NCI-H226 (cell line): ENCODE measurements around the gene NUMB.
"Not testable (repeated sequence)": the region's sequence is repeated elsewhere in the genome, so short reads cannot be mapped to it uniquely, and the experiment has no call there.

Source experiments
- DNase-seq: peaks from one replicate; pipeline ENCODE4 v3.0.0-alpha.2; 2015

Gene NUMB

GRCh38 chr14:73403181-73403752, 55.1 kb downstream of the NUMB start:
- no peak for DNase-seq

- no peak for DNase-seq
Observed at GRCh38 chr14:73402579-73402978, 55.8 kb downstream of the NUMB start.

- no peak for DNase-seq
Observed at GRCh38 chr14:73397810-73398209, 60.5 kb downstream of the NUMB start.

- no peak for DNase-seq
Observed at GRCh38 chr14:73394317-73394716, 64.0 kb downstream of the NUMB start.

- no peak for DNase-seq
Observed at GRCh38 chr14:73393375-73393774, 65.0 kb downstream of the NUMB start.

- DNase-seq = no peak
Observed at GRCh38 chr14:73392329-73393257, 65.8 kb downstream of the NUMB start.

- DNase-seq = not testable (repeated sequence)
Observed at GRCh38 chr14:73387860-73388259, 70.5 kb downstream of the NUMB start.

- DNase-seq = no peak
Observed at GRCh38 chr14:73386342-73386741, 72.0 kb downstream of the NUMB start.

- not testable (repeated sequence) for DNase-seq
Observed at GRCh38 chr14:73385021-73385420, 73.3 kb downstream of the NUMB start.

GRCh38 chr14:73383356-73383755, 75.0 kb downstream of the NUMB start:
- DNase-seq = no peak

GRCh38 chr14:73381380-73382013, 76.8 kb downstream of the NUMB start:
- DNase-seq = no peak

GRCh38 chr14:73376585-73376984, 81.8 kb downstream of the NUMB start:
- DNase-seq = no peak

- DNase-seq = no peak
Observed at GRCh38 chr14:73375861-73376260, 82.5 kb downstream of the NUMB start.

- DNase-seq = no peak
Observed at GRCh38 chr14:73374218-73374617, 84.1 kb downstream of the NUMB start.

GRCh38 chr14:73372529-73372928, 85.8 kb downstream of the NUMB start:
- DNase-seq = no peak

GRCh38 chr14:73370561-73370960, 87.8 kb downstream of the NUMB start:
- no peak for DNase-seq

GRCh38 chr14:73369428-73369827, 88.9 kb downstream of the NUMB start:
- DNase-seq = no peak

GRCh38 chr14:73368616-73369015, 89.7 kb downstream of the NUMB start:
- no peak for DNase-seq

GRCh38 chr14:73365727-73366126, 92.6 kb downstream of the NUMB start:
- no peak for DNase-seq

- DNase-seq = no peak
Observed at GRCh38 chr14:73364559-73364958, 93.8 kb downstream of the NUMB start.

GRCh38 chr14:73359445-73359844, 98.9 kb downstream of the NUMB start:
- DNase-seq = no peak

- no peak for DNase-seq
Observed at GRCh38 chr14:73358187-73358586, 100.2 kb downstream of the NUMB start.

GRCh38 chr14:73349091-73349490, 109.3 kb downstream of the NUMB start:
- DNase-seq = not testable (repeated sequence)

GRCh38 chr14:73344319-73344718, 114.0 kb downstream of the NUMB start:
- no peak for DNase-seq
